IMR-90 (cell line): ENCODE results near the gene CDC34.

ENCODE experiments used
- CEBPB ChIP-seq: IDR thresholded peaks from 2 replicates; pipeline ENCODE4 v1.6.1; 2012; ENCODE audit warnings: low read depth, low read length, improper control_type of control experiment
- CHD1 ChIP-seq: IDR thresholded peaks from 2 replicates; pipeline ENCODE4 v1.6.1; 2012; ENCODE audit warnings: low read depth, low read length, improper control_type of control experiment
- MXI1 ChIP-seq: IDR thresholded peaks from 2 replicates; pipeline ENCODE4 v1.6.1; 2012; ENCODE audit warnings: low read depth, mild to moderate bottlenecking, low read length, moderate library complexity, borderline replicate concordance
- POLR2A ChIP-seq: IDR thresholded peaks from 2 replicates; pipeline ENCODE4 v1.6.1; 2012; ENCODE audit warnings: mild to moderate bottlenecking, low read depth, low read length
- RAD21 ChIP-seq: IDR thresholded peaks from 2 replicates; pipeline ENCODE4 v1.6.1; 2012; ENCODE audit warnings: low read length, improper control_type of control experiment
- RFX5 ChIP-seq: IDR thresholded peaks from 2 replicates; pipeline ENCODE4 v1.8.0; 2012; ENCODE audit warnings: low read depth, mild to moderate bottlenecking, low read length, moderate library complexity
- SMC3 ChIP-seq: fragments of 150-350 bp; IDR thresholded peaks from 2 replicates; pipeline ENCODE4 v1.6.1; 2016; ENCODE audit warnings: low read depth, mild to moderate bottlenecking, antibody characterized with exemption, low read length, moderate library complexity
- TF ChIP-seq, protein P1 (sequence below): conservative IDR thresholded peaks from 2 replicates; pipeline ENCODE4 v1.5.1; 2012; ENCODE audit warnings: mild to moderate bottlenecking, low read depth, low read length, improper control_type of control experiment
- TF ChIP-seq, protein P2 (sequence below): fragments of 150-350 bp; IDR thresholded peaks from 2 replicates; pipeline ENCODE4 v1.6.1; 2016; ENCODE audit warnings: low read depth, mild to moderate bottlenecking, low read length, moderate library complexity, borderline replicate concordance

DNA sequence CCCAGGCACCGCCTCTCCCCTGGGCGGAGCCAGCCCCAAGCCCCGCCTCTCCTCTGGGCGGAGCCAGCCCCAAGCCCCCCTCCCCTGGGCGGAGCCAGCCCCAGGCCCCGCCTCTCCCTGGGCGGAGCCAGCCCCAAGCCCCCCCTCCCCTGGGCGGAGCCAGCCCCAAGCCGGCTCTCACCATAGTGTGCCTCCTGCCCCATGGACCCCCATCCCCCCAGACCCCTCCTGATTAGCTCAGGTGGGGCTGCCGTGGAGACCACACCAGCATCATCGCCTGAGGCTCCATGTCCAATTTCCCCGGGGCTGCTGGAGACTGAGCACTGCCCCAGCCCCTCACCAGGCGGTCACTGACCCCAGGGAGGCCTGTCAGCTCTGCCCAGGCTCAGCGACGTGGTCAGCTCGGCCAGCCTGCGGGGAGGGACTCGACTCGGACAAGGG is 39.4 kb upstream of the CDC34 start:
- no peak for TF ChIP-seq POLR2A
- TF ChIP-seq, protein P1, sequence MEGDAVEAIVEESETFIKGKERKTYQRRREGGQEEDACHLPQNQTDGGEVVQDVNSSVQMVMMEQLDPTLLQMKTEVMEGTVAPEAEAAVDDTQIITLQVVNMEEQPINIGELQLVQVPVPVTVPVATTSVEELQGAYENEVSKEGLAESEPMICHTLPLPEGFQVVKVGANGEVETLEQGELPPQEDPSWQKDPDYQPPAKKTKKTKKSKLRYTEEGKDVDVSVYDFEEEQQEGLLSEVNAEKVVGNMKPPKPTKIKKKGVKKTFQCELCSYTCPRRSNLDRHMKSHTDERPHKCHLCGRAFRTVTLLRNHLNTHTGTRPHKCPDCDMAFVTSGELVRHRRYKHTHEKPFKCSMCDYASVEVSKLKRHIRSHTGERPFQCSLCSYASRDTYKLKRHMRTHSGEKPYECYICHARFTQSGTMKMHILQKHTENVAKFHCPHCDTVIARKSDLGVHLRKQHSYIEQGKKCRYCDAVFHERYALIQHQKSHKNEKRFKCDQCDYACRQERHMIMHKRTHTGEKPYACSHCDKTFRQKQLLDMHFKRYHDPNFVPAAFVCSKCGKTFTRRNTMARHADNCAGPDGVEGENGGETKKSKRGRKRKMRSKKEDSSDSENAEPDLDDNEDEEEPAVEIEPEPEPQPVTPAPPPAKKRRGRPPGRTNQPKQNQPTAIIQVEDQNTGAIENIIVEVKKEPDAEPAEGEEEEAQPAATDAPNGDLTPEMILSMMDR: no peak
- no peak for TF ChIP-seq CHD1
- no peak for TF ChIP-seq SMC3
- TF ChIP-seq RAD21: no peak
- no peak for TF ChIP-seq RFX5
- TF ChIP-seq MXI1: no peak
- TF ChIP-seq CEBPB: no peak
- TF ChIP-seq, protein P2, sequence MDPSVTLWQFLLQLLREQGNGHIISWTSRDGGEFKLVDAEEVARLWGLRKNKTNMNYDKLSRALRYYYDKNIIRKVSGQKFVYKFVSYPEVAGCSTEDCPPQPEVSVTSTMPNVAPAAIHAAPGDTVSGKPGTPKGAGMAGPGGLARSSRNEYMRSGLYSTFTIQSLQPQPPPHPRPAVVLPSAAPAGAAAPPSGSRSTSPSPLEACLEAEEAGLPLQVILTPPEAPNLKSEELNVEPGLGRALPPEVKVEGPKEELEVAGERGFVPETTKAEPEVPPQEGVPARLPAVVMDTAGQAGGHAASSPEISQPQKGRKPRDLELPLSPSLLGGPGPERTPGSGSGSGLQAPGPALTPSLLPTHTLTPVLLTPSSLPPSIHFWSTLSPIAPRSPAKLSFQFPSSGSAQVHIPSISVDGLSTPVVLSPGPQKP: no peak
